K562 (cell line): ENCODE results near the gene LCN12. TPM values are rescaled to one million over a fixed set of nuclear protein-coding genes. Genes with fewer than 3 reads are reported as not detected.
A peak's percentile ranks its signal among the peaks of the same experiment; 100 is the strongest.

Source experiments
- ATAC-seq: fragments of 200-7000 bp; cut with Tn5 transposase; 3 replicates; pipeline ENCODE4 v1.9.1; 2020; ENCODE audit warnings: moderate library complexity
- BruUV-seq: library from RNA; stranded (reverse); fragments of 400-500 nt; replicated peaks from 2 replicates; lab custom pipeline; 2021; lab: Mats Ljungman, UMichigan
- CTCF ChIA-PET: fragments of 300-600 bp; formaldehyde crosslinking; extraction: SDS; loops from one replicate; lab custom pipeline; 2021; ENCODE audit warnings: low intra/inter-chr PET ratio; lab: Yijun Ruan, JAX
- POLR2A ChIA-PET: fragments of 300-600, 350-650 bp; sonication (Branson Sonifier 250); formaldehyde crosslinking; extraction: SDS; loops from one replicate; lab custom pipeline; 2021; ENCODE audit warnings: antibody characterized with exemption, inconsistent platforms; lab: Yijun Ruan, JAX
- DNase-seq, 4 experiments: peaks; one replicate each; pipeline versions ENCODE4 v3.0.0 to v3.0.0-alpha.2; 2011 to 2018; ENCODE audit warnings: low spot score in 3 of 4, mixed read lengths in 3 of 4; ENCODE audit errors: extremely low read depth in 1 of 4
- FAIRE-seq: peaks from 2 replicates; lab custom pipeline; 2011; peaks lifted over from hg19 to GRCh38; lab: Jason Lieb, UNC
- H2AFZ ChIP-seq: 2 replicates; pipeline ENCODE4 v1.6.0; 2011; ENCODE audit warnings: low read depth, low read length, control low read depth, inconsistent platforms
- H3K27ac ChIP-seq: fragments of 200-600 bp; 3 replicates; pipeline ENCODE4 v1.8.0; 2011; ENCODE audit warnings: low read depth, mild to moderate bottlenecking, control low read depth, inconsistent platforms, low read length, moderate library complexity, mixed read lengths; ENCODE audit errors: extremely low read depth
- H3K27me3 ChIP-seq, 2 experiments: fragments of 300-600 bp in 1 of 2; 2 replicates in 1 of 2; 3 replicates in 1 of 2; pipeline versions ENCODE4 v1.6.0 to v1.8.0; 2011; ENCODE audit warnings: inconsistent platforms in 2 of 2, low read length in 2 of 2, mild to moderate bottlenecking in 1 of 2, mixed read lengths in 1 of 2, moderate library complexity in 1 of 2; ENCODE audit not compliant: control insufficient read depth in 2 of 2, insufficient read depth in 2 of 2
- H3K36me3 ChIP-seq: fragments of 300-600 bp; 3 replicates; pipeline ENCODE4 v1.8.0; 2011; ENCODE audit warnings: mild to moderate bottlenecking, low read length, inconsistent platforms; ENCODE audit not compliant: control insufficient read depth, insufficient read depth
- H3K4me1 ChIP-seq, 2 experiments: fragments of 200-600 bp in 1 of 2; replicated peaks in 1 of 2; 2 replicates in 1 of 2; 3 replicates in 1 of 2; pipeline versions ENCODE4 v1.5.1 to v1.8.0; 2011; ENCODE audit warnings: inconsistent platforms in 2 of 2, low read length in 2 of 2, mild to moderate bottlenecking in 1 of 2, mixed read lengths in 1 of 2, moderate library complexity in 1 of 2; ENCODE audit not compliant: control insufficient read depth in 2 of 2, insufficient read depth in 2 of 2
- H3K4me2 ChIP-seq: 2 replicates; pipeline ENCODE4 v1.6.1; 2011; ENCODE audit warnings: low read length, control low read depth, inconsistent platforms, mixed read lengths; ENCODE audit not compliant: insufficient read depth
- H3K4me3 ChIP-seq: fragments of 200-600 bp; sonication (generic), shearing (Covaris generic); 2 replicates; pipeline ENCODE4 v1.5.1; 2016; ENCODE audit warnings: control low read depth, inconsistent platforms
- H3K79me2 ChIP-seq: fragments of 200-600 bp; 3 replicates; pipeline ENCODE4 v1.8.0; 2011; ENCODE audit warnings: low read length, inconsistent platforms; ENCODE audit not compliant: control insufficient read depth, insufficient read depth
- H3K9ac ChIP-seq, 2 experiments: 2 replicates each; pipeline versions ENCODE4 v1.6.0 to v1.6.1; 2011; ENCODE audit warnings: low read depth in 2 of 2, low read length in 2 of 2, control low read depth in 1 of 2, inconsistent platforms in 1 of 2, mild to moderate bottlenecking in 1 of 2, mixed read lengths in 1 of 2; ENCODE audit not compliant: insufficient read depth in 1 of 2
- H3K9me1 ChIP-seq: one replicate; pipeline ENCODE4 v1.6.0; 2011; ENCODE audit warnings: inconsistent platforms, mild to moderate bottlenecking, low read length, moderate library complexity; ENCODE audit not compliant: control insufficient read depth, insufficient read depth
- H3K9me3 ChIP-seq: replicated peaks from 2 replicates; pipeline ENCODE4 v1.5.1; 2011; ENCODE audit warnings: low read depth, low read length, inconsistent platforms; ENCODE audit not compliant: control insufficient read depth, insufficient read depth
- H4K20me1 ChIP-seq: replicated peaks from 2 replicates; pipeline ENCODE4 v1.6.1; 2011; ENCODE audit warnings: low read length, inconsistent platforms, mixed read lengths; ENCODE audit not compliant: control insufficient read depth, insufficient read depth
- CSDE1 ChIP-seq, 2 experiments: fragments of 450-650 bp; IDR thresholded peaks; 2 replicates each; pipeline ENCODE4 v1.6.1; 2016; ENCODE audit warnings: mild to moderate bottlenecking in 1 of 2
- ZFPM2 ChIP-seq: fragments of 250-450 bp; sonication (Bioruptor Pico); IDR thresholded peaks from 2 replicates; pipeline ENCODE4 v1.5.1; 2022; ENCODE audit warnings: mild to moderate bottlenecking
- ZFX ChIP-seq: sonication (generic); formaldehyde crosslinking; IDR thresholded peaks from 2 replicates; pipeline ENCODE4 v1.8.0; 2022; ENCODE audit warnings: mild to moderate bottlenecking, missing genetic modification reagents, moderate library complexity
- ZNF764 ChIP-seq: fragments of 250-450 bp; sonication (Bioruptor Pico); IDR thresholded peaks from 2 replicates; pipeline ENCODE4 v1.4.0; 2020; ENCODE audit warnings: low read depth, mild to moderate bottlenecking, moderate library complexity
- WGBS: fragments of 100-300 bp; shearing (Covaris generic); methylation state at CpG from one replicate; pipeline ENCODE4 v1.1.6; 2016; ENCODE audit warnings: low coverage, mixed read lengths; ENCODE audit not compliant: insufficient coverage; ENCODE audit errors: missing lambda C conversion rate; 5-methylcytosine and 5-hydroxymethylcytosine counted together
- in situ Hi-C: fragments of 300-500 bp; cut with MboI; formaldehyde crosslinking; loops from 4 replicates; pipeline ENCODE4 v1.15.0; 2018; ENCODE audit warnings: inconsistent platforms, mixed read lengths
- intact Hi-C: fragments of 100-400 bp; cut with micrococcal nuclease; formaldehyde crosslinking; loops from 2 replicates; pipeline ENCODE4 v1.14.2; 2022
- polyA plus RNA-seq, 8 experiments: library from polyadenylated mRNA; depleted of rRNA in 4 of 8; stranded (reverse) in 5 of 8; unstranded in 3 of 8; fragments of >200 nt; fragmentation: Nextera tagmentation in 2 of 8; fragmentation: Illumina TruSeq in 1 of 8; extraction: Ambion mirVana in 2 of 8; extraction: Trizol in 1 of 8; gene quantifications; 2 replicates each; pipeline versions ENCODE4 v1.2.1 to v1.2.3, GENCODE V29; 2011 to 2014; ENCODE audit warnings: inconsistent platforms in 1 of 8, missing spikeins in 1 of 8
- total RNA-seq, 7 experiments: library from RNA; depleted of rRNA in 6 of 7; stranded (reverse); fragments of >200 nt in 6 of 7; fragmentation: Illumina TruSeq in 2 of 7; extraction: Trizol in 2 of 7; gene quantifications; 2 replicates each; pipeline versions ENCODE4 v1.2.1 to v1.2.3, GENCODE V29; 2011 to 2021; ENCODE audit warnings: low replicate concordance in 1 of 7

Gene LCN12
- total and polyA plus RNA-seq, 9 of the 15 experiments (the other 6 are each of a cell fraction or from before 2014, with no cell fraction given) = 0.05 TPM; not detected in 8

GRCh38 chr9:136972743-136973142 is 20.7 kb downstream of the LCN12 start:
- no peaks in the 10 kb centered on the region for H3K36me3 ChIP-seq
- H2AFZ ChIP-seq = no peak overlapping the region
- H3K4me2 ChIP-seq = no peak overlapping the region
- no peaks in the 10 kb centered on the region for H3K79me2 ChIP-seq
- no peaks in the 10 kb centered on the region for H3K9me1 ChIP-seq
- ATAC-seq (no peak), FAIRE-seq (no peak), DNase-seq (no peak)
- intact Hi-C loops = no loop called here
- in situ Hi-C loops = no loop called here
- H3K4me1 ChIP-seq = peaks cover 0 to 91% of the 10 kb centered on the region in 2 experiments; a peak in 2 of 5 replicates
- ChIA-PET POLR2A (no interaction called here), CTCF (no interaction called here)
- no peaks in the 10 kb centered on the region for H3K9me3 ChIP-seq
- no peak overlapping the region for H3K27ac ChIP-seq
- H4K20me1 ChIP-seq = no peaks in the 10 kb centered on the region
- H3K9ac ChIP-seq = peak overlapping the region in 1 of 2 experiments; percentile 73; a peak in 2 of 4 replicates
- BruUV-seq = no TSS peak
- TF ChIP-seq ZFPM2 (no peak), ZNF764 (CRISPR knock-in tag) (no peak), CSDE1 (IDR thresholded peaks at IDR 0.05) (no peak), ZFX (CRISPR knock-in tag) (no peak)
- no peaks in the 10 kb centered on the region for H3K27me3 ChIP-seq
- 44% methylated on average over 11 of the region's 13 CpGs for WGBS
- H3K4me3 ChIP-seq = no peak overlapping the region
